ENCODE data around the gene MMP25.

DNA sequence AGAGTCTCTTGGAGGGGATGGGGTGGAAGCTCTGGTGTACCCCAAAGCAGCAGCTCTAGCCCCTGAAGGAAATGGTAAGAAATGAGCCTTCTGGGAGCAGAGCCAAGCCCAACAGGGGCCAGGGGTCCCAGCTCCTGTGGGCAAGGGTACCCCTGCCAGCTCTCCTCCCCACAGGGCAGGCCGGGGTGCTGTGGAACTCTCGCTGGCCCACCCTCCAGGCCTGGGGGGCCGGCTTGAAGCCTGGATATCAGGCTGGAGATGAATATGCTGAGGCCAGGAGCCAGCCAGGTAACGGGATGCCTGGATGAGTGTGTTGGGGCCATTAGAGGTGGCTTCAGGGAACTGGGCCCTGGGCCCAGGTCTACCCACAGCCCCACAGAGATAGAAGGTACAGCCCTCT is 45.8 kb upstream of the MMP25 start:
- TF ChIP-seq CREB1 (IDR thresholded peaks at IDR 0.05; ENCODE audit: low read depth) (no peak), RAD21 (IDR thresholded peaks at IDR 0.05; ENCODE audit: low read depth) (no peak)
- TF ChIP-seq, protein P1, sequence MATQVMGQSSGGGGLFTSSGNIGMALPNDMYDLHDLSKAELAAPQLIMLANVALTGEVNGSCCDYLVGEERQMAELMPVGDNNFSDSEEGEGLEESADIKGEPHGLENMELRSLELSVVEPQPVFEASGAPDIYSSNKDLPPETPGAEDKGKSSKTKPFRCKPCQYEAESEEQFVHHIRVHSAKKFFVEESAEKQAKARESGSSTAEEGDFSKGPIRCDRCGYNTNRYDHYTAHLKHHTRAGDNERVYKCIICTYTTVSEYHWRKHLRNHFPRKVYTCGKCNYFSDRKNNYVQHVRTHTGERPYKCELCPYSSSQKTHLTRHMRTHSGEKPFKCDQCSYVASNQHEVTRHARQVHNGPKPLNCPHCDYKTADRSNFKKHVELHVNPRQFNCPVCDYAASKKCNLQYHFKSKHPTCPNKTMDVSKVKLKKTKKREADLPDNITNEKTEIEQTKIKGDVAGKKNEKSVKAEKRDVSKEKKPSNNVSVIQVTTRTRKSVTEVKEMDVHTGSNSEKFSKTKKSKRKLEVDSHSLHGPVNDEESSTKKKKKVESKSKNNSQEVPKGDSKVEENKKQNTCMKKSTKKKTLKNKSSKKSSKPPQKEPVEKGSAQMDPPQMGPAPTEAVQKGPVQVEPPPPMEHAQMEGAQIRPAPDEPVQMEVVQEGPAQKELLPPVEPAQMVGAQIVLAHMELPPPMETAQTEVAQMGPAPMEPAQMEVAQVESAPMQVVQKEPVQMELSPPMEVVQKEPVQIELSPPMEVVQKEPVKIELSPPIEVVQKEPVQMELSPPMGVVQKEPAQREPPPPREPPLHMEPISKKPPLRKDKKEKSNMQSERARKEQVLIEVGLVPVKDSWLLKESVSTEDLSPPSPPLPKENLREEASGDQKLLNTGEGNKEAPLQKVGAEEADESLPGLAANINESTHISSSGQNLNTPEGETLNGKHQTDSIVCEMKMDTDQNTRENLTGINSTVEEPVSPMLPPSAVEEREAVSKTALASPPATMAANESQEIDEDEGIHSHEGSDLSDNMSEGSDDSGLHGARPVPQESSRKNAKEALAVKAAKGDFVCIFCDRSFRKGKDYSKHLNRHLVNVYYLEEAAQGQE (IDR thresholded peaks at IDR 0.05; ENCODE audit: low read depth), result no peak
- TF ChIP-seq, protein P2, sequence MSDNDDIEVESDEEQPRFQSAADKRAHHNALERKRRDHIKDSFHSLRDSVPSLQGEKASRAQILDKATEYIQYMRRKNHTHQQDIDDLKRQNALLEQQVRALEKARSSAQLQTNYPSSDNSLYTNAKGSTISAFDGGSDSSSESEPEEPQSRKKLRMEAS (IDR thresholded peaks at IDR 0.05), result no peak
